Trophoblast cell (in vitro differentiated cells and primary cell): ENCODE data around the gene TEX10.
"Not testable (repeated sequence)": the region's sequence is repeated elsewhere in the genome, so short reads cannot be mapped to it uniquely, and the experiment has no call there.

Experiments used
- DNase-seq, 2 donors: peaks; one replicate each; pipeline ENCODE4 v3.0.0-alpha.2; 2016
- H2AFZ ChIP-seq: 2 replicates; pipeline ENCODE4 v1.6.1; 2013; ENCODE audit warnings: low read length, moderate library complexity, mild to moderate bottlenecking; ENCODE audit not compliant: insufficient read depth, poor library complexity
- H2AK5ac ChIP-seq: 2 replicates; pipeline ENCODE4 v1.6.1; 2013; ENCODE audit warnings: mild to moderate bottlenecking, low read length
- H2BK120ac ChIP-seq: 2 replicates; pipeline ENCODE4 v1.6.1; 2013; ENCODE audit warnings: low read length, mild to moderate bottlenecking, moderate library complexity; ENCODE audit not compliant: insufficient read depth, poor library complexity
- H2BK12ac ChIP-seq: 2 replicates; pipeline ENCODE4 v1.6.1; 2013; ENCODE audit warnings: mild to moderate bottlenecking, low read length, moderate library complexity
- H2BK5ac ChIP-seq: 2 replicates; pipeline ENCODE4 v1.6.1; 2013; ENCODE audit warnings: low read length, low read depth, moderate library complexity, mild to moderate bottlenecking; ENCODE audit not compliant: poor library complexity
- H3K14ac ChIP-seq: 2 replicates; pipeline ENCODE4 v1.6.1; 2013; ENCODE audit warnings: mild to moderate bottlenecking, low read length
- H3K18ac ChIP-seq: 2 replicates; pipeline ENCODE4 v1.6.1; 2013; ENCODE audit warnings: mild to moderate bottlenecking, low read length
- H3K23ac ChIP-seq: 2 replicates; pipeline ENCODE4 v1.6.1; 2013; ENCODE audit warnings: low read length
- H3K27ac ChIP-seq: 2 replicates; pipeline ENCODE4 v1.5.1; 2013; ENCODE audit warnings: low read depth, mild to moderate bottlenecking, inconsistent platforms, low read length, moderate library complexity
- H3K27me3 ChIP-seq: 2 replicates; pipeline ENCODE4 v1.6.1; 2013; ENCODE audit warnings: inconsistent platforms, mild to moderate bottlenecking, low read length, moderate library complexity; ENCODE audit not compliant: insufficient read depth
- H3K36me3 ChIP-seq, 2 experiments: 1 replicate in 1 of 2; 2 replicates in 1 of 2; pipeline ENCODE4 v1.6.1; 2013; ENCODE audit warnings: low read length in 2 of 2, mild to moderate bottlenecking in 2 of 2, moderate library complexity in 1 of 2; ENCODE audit not compliant: insufficient read depth in 2 of 2, control insufficient read depth in 1 of 2
- H3K4ac ChIP-seq: 2 replicates; pipeline ENCODE4 v1.6.1; 2013; ENCODE audit warnings: low read depth, mild to moderate bottlenecking, low read length, moderate library complexity
- H3K4me1 ChIP-seq, 2 experiments: 1 replicate in 1 of 2; 2 replicates in 1 of 2; pipeline ENCODE4 v1.6.1; 2013; ENCODE audit warnings: low read length in 2 of 2, mild to moderate bottlenecking in 2 of 2, moderate library complexity in 1 of 2; ENCODE audit not compliant: insufficient read depth in 2 of 2, control insufficient read depth in 1 of 2
- H3K4me2 ChIP-seq: 2 replicates; pipeline ENCODE4 v1.6.1; 2013; ENCODE audit warnings: inconsistent platforms, mild to moderate bottlenecking, low read length, moderate library complexity
- H3K4me3 ChIP-seq: 2 replicates; pipeline ENCODE4 v1.5.1; 2013; ENCODE audit warnings: mild to moderate bottlenecking, low read depth, low read length, inconsistent platforms
- H3K79me1 ChIP-seq: one replicate; pipeline ENCODE4 v1.6.1; 2013; ENCODE audit warnings: low read length
- H3K79me2 ChIP-seq: 2 replicates; pipeline ENCODE4 v1.6.1; 2013; ENCODE audit warnings: low read length, mild to moderate bottlenecking; ENCODE audit not compliant: control insufficient read depth, insufficient read depth, poor library complexity
- H3K9ac ChIP-seq: 2 replicates; pipeline ENCODE4 v1.6.1; 2013; ENCODE audit warnings: mild to moderate bottlenecking, low read length
- H3K9me3 ChIP-seq: 2 replicates; pipeline ENCODE4 v1.6.1; 2013; ENCODE audit warnings: low read depth, mild to moderate bottlenecking, control low read depth, inconsistent platforms, low read length; ENCODE audit not compliant: insufficient read depth
- H4K12ac ChIP-seq: 2 replicates; pipeline ENCODE4 v1.6.1; 2013; ENCODE audit warnings: low read depth, mild to moderate bottlenecking, low read length, moderate library complexity
- H4K8ac ChIP-seq: 2 replicates; pipeline ENCODE4 v1.6.1; 2013; ENCODE audit warnings: low read depth, mild to moderate bottlenecking, low read length, moderate library complexity
- H4K91ac ChIP-seq: one replicate; pipeline ENCODE4 v1.6.1; 2013; ENCODE audit warnings: low read depth, mild to moderate bottlenecking, low read length, moderate library complexity
- WGBS: extraction: QIAGEN DNeasy Blood & Tissue Kit; methylation state at CpG from one replicate; pipeline ENCODE4 v1.1.7; 2013; ENCODE audit warnings: missing lambda C conversion rate; ENCODE audit not compliant: insufficient read length, insufficient coverage; ENCODE audit errors: extremely low coverage; 5-methylcytosine and 5-hydroxymethylcytosine counted together

Gene TEX10

GRCh38 chr9:100340224-100340623 lies 12.5 kb downstream of the TEX10 start:
- Histone ChIP-seq H3K79me2 (peaks cover 2% of the 10 kb centered on the region), H3K36me3 (peaks cover 9 to 11% of the 10 kb centered on the region in 2 experiments), H2AFZ (no peak overlapping the region), H3K9me3 (no peaks in the 10 kb centered on the region), H3K27me3 (no peaks in the 10 kb centered on the region), H3K14ac (no peak overlapping the region), H3K4ac (no peak overlapping the region), H4K8ac (no peak overlapping the region), H2AK5ac (no peak overlapping the region), H4K12ac (no peak overlapping the region), H2BK120ac (no peak overlapping the region), H3K4me1 (no peaks in the 10 kb centered on the region), H3K4me2 (no peak overlapping the region), H3K4me3 (no peak overlapping the region), H3K9ac (no peak overlapping the region), H3K27ac (no peak overlapping the region), H3K79me1 (no peaks in the 10 kb centered on the region), H2BK5ac (no peak overlapping the region), H4K91ac (no peak overlapping the region), H3K23ac (no peak overlapping the region), H2BK12ac (no peak overlapping the region), H3K18ac (no peak overlapping the region)
- WGBS: no CpG with 5 or more reads among the region's 2 CpGs
- no peak for DNase-seq

- not testable (repeated sequence) for H4K91ac ChIP-seq, H3K9ac ChIP-seq, H3K14ac ChIP-seq, H4K12ac ChIP-seq, H3K79me2 ChIP-seq, H2BK5ac ChIP-seq, H3K4me2 ChIP-seq, H2BK120ac ChIP-seq, H3K4ac ChIP-seq, H2AK5ac ChIP-seq, H4K8ac ChIP-seq, H3K79me1 ChIP-seq, H3K18ac ChIP-seq, H2BK12ac ChIP-seq, H3K23ac ChIP-seq, H3K4me3 ChIP-seq, H3K9me3 ChIP-seq, H3K27ac ChIP-seq, H2AFZ ChIP-seq, H3K27me3 ChIP-seq, H3K4me1 ChIP-seq
- WGBS: no CpG with 5 or more reads among the region's 5 CpGs
- peaks cover 11 to 12% of the 10 kb centered on the region in 2 experiments for H3K36me3 ChIP-seq
- DNase-seq: peak in 1 of 2 donors; percentile 21
Observed at GRCh38 chr9:100338736-100339135, 14.0 kb downstream of the TEX10 start.

GRCh38 chr9:100324594-100325200 lies 28.0 kb downstream of the TEX10 start:
- Histone ChIP-seq H3K9me3 (no peaks in the 10 kb centered on the region), H4K8ac (no peak overlapping the region), H3K4me1 (no peaks in the 10 kb centered on the region), H4K12ac (no peak overlapping the region), H3K4me2 (no peak overlapping the region), H3K9ac (no peak overlapping the region), H4K91ac (no peak overlapping the region), H3K79me1 (no peaks in the 10 kb centered on the region), H3K14ac (no peak overlapping the region), H3K23ac (no peak overlapping the region), H2BK120ac (no peak overlapping the region), H2BK5ac (no peak overlapping the region), H2BK12ac (no peak overlapping the region), H3K36me3 (peaks cover 6 to 9% of the 10 kb centered on the region in 2 experiments), H3K27me3 (no peaks in the 10 kb centered on the region), H3K27ac (no peak overlapping the region), H3K79me2 (no peaks in the 10 kb centered on the region), H3K18ac (no peak overlapping the region), H2AFZ (no peak overlapping the region), H3K4ac (no peak overlapping the region), H2AK5ac (no peak overlapping the region), H3K4me3 (no peak overlapping the region)
- peak in 1 of 2 donors; percentile 60 for DNase-seq
- no CpG with 5 or more reads among the region's 4 CpGs for WGBS

GRCh38 chr9:100322954-100323536 lies 29.7 kb downstream of the TEX10 start:
- Histone ChIP-seq H3K14ac (no peak overlapping the region), H3K4me2 (no peak overlapping the region), H3K36me3 (peaks cover 11 to 13% of the 10 kb centered on the region in 2 experiments), H2BK120ac (no peak overlapping the region), H2AK5ac (no peak overlapping the region), H3K9ac (no peak overlapping the region), H3K23ac (no peak overlapping the region), H3K9me3 (no peaks in the 10 kb centered on the region), H3K4me3 (no peak overlapping the region), H4K91ac (no peak overlapping the region), H3K79me2 (no peaks in the 10 kb centered on the region), H3K79me1 (no peaks in the 10 kb centered on the region), H3K27me3 (no peaks in the 10 kb centered on the region), H4K8ac (no peak overlapping the region), H3K4me1 (no peaks in the 10 kb centered on the region), H2AFZ (no peak overlapping the region), H2BK12ac (no peak overlapping the region), H3K18ac (no peak overlapping the region), H4K12ac (no peak overlapping the region), H3K4ac (no peak overlapping the region), H2BK5ac (no peak overlapping the region), H3K27ac (no peak overlapping the region)
- no CpG with 5 or more reads among the region's 3 CpGs for WGBS
- DNase-seq: peak; percentile 42 to 82
